Measurements from ENCODE around the gene STK10. TPM values are rescaled to one million over a fixed set of nuclear protein-coding genes. Genes with fewer than 3 reads are reported as not detected.

STK10 gene
- total and polyA plus RNA-seq, 9 of the 15 experiments (the other 6 are each of a cell fraction or from before 2014, with no cell fraction given) = 0.30 to 6.7 (median 2.4) TPM

- Histone ChIP-seq H3K27me3 (ENCODE audit: control insufficient read depth in 2 of 2, insufficient read depth in 2 of 2, low read length in 2 of 2) (no peaks in the 10 kb centered on the region), H2AFZ (ENCODE audit: low read depth, low read length) (peak overlapping the region; percentile 100), H3K4me1 (replicated peaks in 1 of 2; ENCODE audit: control insufficient read depth in 2 of 2, insufficient read depth in 2 of 2, low read length in 2 of 2) (peaks cover 19 to 39% of the 10 kb centered on the region in 2 experiments), H3K9ac (ENCODE audit: insufficient read depth in 1 of 2, low read depth in 2 of 2, low read length in 2 of 2) (peak overlapping the region; percentile 98 to 100), H3K9me3 (replicated peaks; ENCODE audit: control insufficient read depth, insufficient read depth, low read depth, low read length) (no peaks in the 10 kb centered on the region), H3K4me3 (peak overlapping the region; percentile 93), H3K79me2 (ENCODE audit: control insufficient read depth, insufficient read depth, low read length) (peaks cover 59% of the 10 kb centered on the region), H4K20me1 (replicated peaks; ENCODE audit: control insufficient read depth, insufficient read depth, low read length) (peaks cover 18% of the 10 kb centered on the region), H3K4me2 (ENCODE audit: insufficient read depth, low read length) (peak overlapping the region; percentile 99), H3K27ac (ENCODE audit: extremely low read depth, low read depth, low read length) (peak overlapping the region; percentile 100), H3K36me3 (ENCODE audit: control insufficient read depth, insufficient read depth, low read length) (no peaks in the 10 kb centered on the region; the same call in 2 of the 3 replicates), H3K9me1 (ENCODE audit: control insufficient read depth, insufficient read depth, low read length) (no peaks in the 10 kb centered on the region)
- POLR2A ChIA-PET = interaction anchor here (0.6 to 2.8 kb wide), 6 partner anchors 9 to 1245 kb away, joined by 3 to 20 read pairs (median 4); no protein-coding TSS in a partner anchor
- DNase-seq (ENCODE audit: extremely low read depth in 1 of 4, low spot score in 3 of 4) (peak; percentile 27 to 43 (median 30)), FAIRE-seq (no peak), ATAC-seq (peak; percentile 32)
- BruUV-seq (replicated peaks) = no TSS peak
- CTCF ChIA-PET (ENCODE audit: low intra/inter-chr PET ratio) = no interaction called here
- in situ Hi-C loops (cut with MboI) = no loop called here
- 2% methylated on average over 25 of the region's 34 CpGs for WGBS (ENCODE audit: insufficient coverage, low coverage, missing lambda C conversion rate)
- intact Hi-C loops (cut with micrococcal nuclease) = loop anchor here (2.0 to 5.0 kb wide), 3 partner anchors 35 to 93 kb away; no protein-coding TSS in a partner anchor
- TF ChIP-seq ZNF316 (IDR thresholded peaks at IDR 0.05) (no peak), ESRRB (CRISPR knock-in tag; IDR thresholded peaks at IDR 0.05; ENCODE audit: borderline replicate concordance) (no peak), NR4A1 (CRISPR knock-in tag; IDR thresholded peaks at IDR 0.05) (no peak), NR4A1 (tag; IDR thresholded peaks at IDR 0.05) (no peak), SMARCC2 (IDR thresholded peaks at IDR 0.05; ENCODE audit: low read depth) (no peak), RB1 (IDR thresholded peaks at IDR 0.05; ENCODE audit: low read depth) (0 out of 2 replicates have a peak, but pooled peaks have one; percentile 10), THRA (IDR thresholded peaks at IDR 0.05) (no peak), CBX8 (IDR thresholded peaks at IDR 0.05; ENCODE audit: borderline replicate concordance, extremely low read depth, low read depth, low read length, poor library complexity, severe bottlenecking) (no peak), ZBTB7A (IDR thresholded peaks at IDR 0.05; ENCODE audit: borderline replicate concordance, control insufficient read depth, low read depth, low read length) (peak; percentile 74; the same call in 1 of the 2 replicates), ILF3 (IDR thresholded peaks at IDR 0.05; ENCODE audit: borderline replicate concordance) (no peak), ZBTB1 (CRISPR knock-in tag; IDR thresholded peaks at IDR 0.05; ENCODE audit: borderline replicate concordance, low read depth) (no peak), ZBTB8A (IDR thresholded peaks at IDR 0.05; ENCODE audit: partially characterized antibody) (no peak), PRMT5 (CRISPR knock-in tag; IDR thresholded peaks at IDR 0.05) (no peak), PHF20 (IDR thresholded peaks at IDR 0.05; ENCODE audit: partially characterized antibody) (no peak), AFF4 (CRISPR knock-in tag; IDR thresholded peaks at IDR 0.05) (peak; percentile 28; the same call in 1 of the 2 replicates)
Measured at GRCh38 chr5:172005708-172006320, 182.2 kb downstream of the STK10 start.
